ENCODE data around the gene C16orf96. TPM values are rescaled to one million over a fixed set of nuclear protein-coding genes. Genes with fewer than 3 reads are reported as not detected.

Gene C16orf96
- total RNA-seq, 2 experiments from 2014 or later: 0.13 TPM

DNA sequence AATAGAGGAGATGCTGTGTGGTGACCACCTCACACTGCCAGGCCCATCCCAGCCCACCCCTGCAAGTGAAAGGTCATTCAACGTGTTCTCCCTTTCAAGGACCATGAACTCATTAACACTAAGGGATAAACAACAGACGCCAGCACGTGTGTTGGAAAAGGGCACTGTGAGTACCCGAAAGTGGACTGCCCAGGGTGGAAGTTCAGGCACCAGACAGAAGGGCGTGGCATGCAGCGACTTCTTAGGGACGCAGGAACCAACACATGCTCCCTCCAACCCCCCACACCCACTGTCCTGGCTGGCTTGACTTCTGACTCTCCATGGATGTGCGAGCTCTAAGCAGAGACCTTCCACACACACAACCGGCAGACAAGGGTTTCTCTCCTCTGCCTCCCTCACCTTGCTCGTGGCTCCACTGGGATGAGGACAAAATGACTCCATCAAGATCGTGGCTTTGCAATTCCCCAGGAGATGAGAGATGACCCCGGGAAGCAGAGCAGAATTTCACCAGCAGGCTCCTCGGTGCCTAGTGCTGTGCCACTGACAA, 47.6 kb downstream of the C16orf96 start:
- CTCF ChIA-PET: interaction anchor here (1.5 kb wide), 1 partner anchor 18 kb away, joined by 4 read pairs; no protein-coding TSS in a partner anchor
- no peak overlapping the region for H3K27ac Mint-ChIP-seq
- H3K9me3 Mint-ChIP-seq (ENCODE audit: insufficient read depth): no peaks in the 10 kb centered on the region
- no peak overlapping the region for H3K4me3 Mint-ChIP-seq
- H3K36me3 Mint-ChIP-seq (ENCODE audit: low read depth): no peaks in the 10 kb centered on the region
- no peak for DNase-seq
- no peak for ATAC-seq
- POLR2A ChIA-PET: no interaction called here
- peaks cover 3% of the 10 kb centered on the region for H3K27me3 Mint-ChIP-seq (ENCODE audit: low read depth)
- H3K4me1 Mint-ChIP-seq (ENCODE audit: low read depth): no peaks in the 10 kb centered on the region

DNA sequence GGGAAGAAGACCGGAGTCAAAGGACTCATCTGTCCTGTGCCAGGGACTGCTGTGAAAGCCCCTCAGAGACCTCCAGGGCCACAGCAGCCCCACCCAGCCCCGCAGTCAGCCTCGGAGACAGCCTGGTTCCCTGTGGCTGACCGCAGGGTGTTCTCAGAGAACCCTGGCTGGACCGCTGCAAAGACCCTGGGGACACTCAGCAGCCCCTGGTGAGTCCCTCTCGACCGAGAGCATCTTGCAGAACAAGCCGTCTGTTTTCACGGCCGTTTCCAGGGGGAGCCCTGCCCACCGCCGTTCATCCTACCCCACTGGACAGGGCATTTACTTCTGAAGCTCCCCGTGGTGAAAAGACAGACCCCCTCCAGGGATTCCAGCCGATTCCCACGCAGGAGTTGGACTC, 48.3 kb downstream of the C16orf96 start:
- DNase-seq (no peak), ATAC-seq (no peak)
- Mint-ChIP-seq H3K4me1 (ENCODE audit: low read depth) (no peaks in the 10 kb centered on the region), H3K27ac (no peak overlapping the region), H3K9me3 (ENCODE audit: insufficient read depth) (no peaks in the 10 kb centered on the region), H3K4me3 (no peak overlapping the region), H3K36me3 (ENCODE audit: low read depth) (no peaks in the 10 kb centered on the region), H3K27me3 (ENCODE audit: low read depth) (peaks cover 3% of the 10 kb centered on the region)
- ChIA-PET CTCF (no interaction called here), POLR2A (no interaction called here)

DNA sequence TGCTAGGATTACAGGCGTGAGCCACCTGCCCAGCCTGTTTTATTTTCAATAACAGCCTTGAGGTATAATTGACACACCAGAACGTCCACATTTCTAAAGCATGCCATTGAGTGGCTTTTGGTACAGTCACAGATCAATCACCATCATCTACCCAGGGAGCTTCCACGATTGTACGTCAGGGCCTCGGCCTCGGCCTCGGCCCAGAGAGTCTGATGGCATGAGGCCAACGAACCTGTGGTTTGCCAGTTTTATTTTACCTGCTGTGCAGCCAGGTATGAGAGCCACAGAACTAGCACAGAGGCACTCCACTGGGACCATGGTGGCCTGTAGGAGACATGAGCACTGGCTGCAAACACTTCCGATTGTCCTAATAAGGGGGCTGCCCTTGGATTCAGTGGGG, 50.2 kb downstream of the C16orf96 start:
- Mint-ChIP-seq H3K27me3 (ENCODE audit: low read depth) (peaks cover 3% of the 10 kb centered on the region), H3K36me3 (ENCODE audit: low read depth) (no peaks in the 10 kb centered on the region), H3K27ac (no peak overlapping the region), H3K4me1 (ENCODE audit: low read depth) (no peaks in the 10 kb centered on the region), H3K9me3 (ENCODE audit: insufficient read depth) (no peaks in the 10 kb centered on the region), H3K4me3 (no peak overlapping the region)
- ChIA-PET POLR2A (no interaction called here), CTCF (no interaction called here)
- DNase-seq (no peak), ATAC-seq (no peak)

DNA sequence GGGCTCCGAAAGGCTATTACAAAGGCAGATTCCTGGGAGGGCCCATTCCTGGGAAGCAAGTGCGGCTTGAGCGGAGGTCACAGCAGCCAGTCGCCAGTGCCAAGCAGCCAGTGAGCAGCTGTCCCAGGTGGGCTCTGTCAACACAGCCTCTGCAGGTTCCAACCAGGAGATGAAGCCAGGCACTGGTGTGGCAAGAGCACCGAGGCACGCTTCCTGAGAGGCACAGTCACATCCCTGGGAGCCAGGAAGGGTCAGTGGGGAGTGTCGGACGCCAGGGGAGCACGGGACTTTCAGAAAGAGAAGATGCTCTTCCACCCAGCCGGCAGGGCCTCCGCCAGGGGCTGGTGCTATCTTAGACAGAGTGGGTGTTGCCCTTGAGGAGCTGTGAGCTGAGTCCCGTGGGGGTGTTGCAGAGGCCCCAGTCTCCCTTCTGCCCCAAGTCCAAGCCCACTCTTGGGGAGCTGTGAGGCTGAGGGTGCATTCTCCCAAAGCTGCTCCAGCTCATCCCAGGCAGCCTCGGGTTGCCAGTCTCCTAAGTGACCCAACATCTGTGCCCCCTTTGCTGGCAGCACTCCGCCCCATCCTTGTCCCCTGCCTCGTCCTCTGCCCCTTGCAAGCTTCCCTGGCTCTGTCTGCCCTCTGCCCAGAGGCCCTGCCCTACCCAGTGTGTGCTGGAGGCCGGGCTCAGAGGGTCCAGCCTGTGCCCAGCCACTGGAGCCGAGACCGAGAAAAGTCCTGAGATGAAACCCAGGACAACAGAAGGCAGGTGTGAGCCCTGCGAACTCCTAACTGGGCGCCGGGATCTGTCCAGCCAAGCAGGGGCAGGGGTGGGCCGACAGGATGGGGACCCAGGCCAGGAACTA, 51.9 kb downstream of the C16orf96 start:
- CTCF ChIA-PET: no interaction called here

DNA sequence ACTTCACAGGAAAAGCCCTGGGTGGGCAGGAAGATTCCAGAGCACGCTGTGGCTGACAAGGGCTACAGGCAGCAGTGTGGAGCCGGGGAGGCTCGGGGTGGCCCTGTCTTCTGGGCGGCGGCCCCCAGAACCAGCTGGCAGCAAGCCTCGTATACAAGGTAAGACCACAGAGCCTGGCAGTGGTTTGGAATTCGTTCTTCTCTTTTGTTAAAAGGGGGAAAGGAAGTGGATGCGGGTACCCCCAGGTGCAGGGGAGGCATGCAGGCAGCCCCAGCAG, 52.5 kb downstream of the C16orf96 start:
- H3K27ac Mint-ChIP-seq: no peak overlapping the region
- no peak for ATAC-seq
- DNase-seq: no peak
- ChIA-PET CTCF (no interaction called here), POLR2A (no interaction called here)
- H3K4me1 Mint-ChIP-seq (ENCODE audit: low read depth): peaks cover 6% of the 10 kb centered on the region
- no peaks in the 10 kb centered on the region for H3K9me3 Mint-ChIP-seq (ENCODE audit: insufficient read depth)
- no peaks in the 10 kb centered on the region for H3K27me3 Mint-ChIP-seq (ENCODE audit: low read depth)
- H3K4me3 Mint-ChIP-seq: no peak overlapping the region
- no peaks in the 10 kb centered on the region for H3K36me3 Mint-ChIP-seq (ENCODE audit: low read depth)

More for the DNA sequence above, 51.9 kb downstream of the C16orf96 start:
- H3K4me1 Mint-ChIP-seq (ENCODE audit: low read depth): peaks cover 3% of the 10 kb centered on the region
- H3K4me3 Mint-ChIP-seq: no peak overlapping the region
- H3K27ac Mint-ChIP-seq: no peak overlapping the region
- ATAC-seq: no peak
- H3K9me3 Mint-ChIP-seq (ENCODE audit: insufficient read depth): no peaks in the 10 kb centered on the region
- no peak for DNase-seq
- H3K36me3 Mint-ChIP-seq (ENCODE audit: low read depth): no peaks in the 10 kb centered on the region
- POLR2A ChIA-PET: interaction anchor here (0.6 to 0.7 kb wide), 2 partner anchors 132 to 194 kb away, joined by 3 read pairs; partner anchors contain the start of gene ROGDI
- no peaks in the 10 kb centered on the region for H3K27me3 Mint-ChIP-seq (ENCODE audit: low read depth)

DNA sequence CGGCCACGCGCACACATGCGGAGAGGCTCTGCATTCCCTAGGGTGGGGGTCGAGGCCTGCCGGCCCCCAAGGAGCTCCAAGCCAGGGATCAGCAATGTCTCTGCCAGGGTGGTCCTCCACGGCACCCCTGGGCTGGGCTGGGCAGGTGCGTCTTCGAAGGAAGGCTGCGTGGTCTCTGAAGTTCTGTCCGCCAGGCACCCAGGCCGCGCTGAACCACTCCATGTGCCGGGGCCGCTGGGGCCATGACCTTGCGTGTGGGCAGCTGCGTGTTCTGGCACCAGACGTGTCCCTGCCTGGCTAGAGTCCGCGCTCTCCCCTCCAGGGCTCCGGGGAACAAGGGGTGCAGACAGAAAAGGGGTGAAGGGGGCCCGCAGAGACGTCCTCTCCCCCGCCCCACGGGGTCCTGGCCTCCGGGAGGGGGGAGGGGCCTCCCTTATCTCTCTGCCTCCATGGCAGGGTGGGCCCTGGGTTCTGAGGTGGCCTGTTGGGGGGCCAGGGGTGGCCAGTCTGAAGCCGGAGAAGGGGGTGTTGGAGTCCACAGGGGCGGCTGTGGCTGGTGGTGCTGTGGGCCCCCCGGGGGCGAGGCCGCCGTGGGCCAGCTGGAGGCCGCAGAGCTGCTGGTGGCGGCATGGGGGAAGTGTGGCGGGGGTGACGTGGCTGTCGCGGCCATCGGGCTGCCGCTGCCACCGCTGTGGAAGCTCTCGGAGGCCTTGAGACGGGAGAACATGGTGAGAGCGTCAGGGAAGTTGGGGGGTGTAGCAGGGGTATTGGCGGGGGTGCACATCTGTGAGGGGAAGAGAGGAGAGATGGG, 53.3 kb downstream of the C16orf96 start:
- no peaks in the 10 kb centered on the region for H3K9me3 Mint-ChIP-seq (ENCODE audit: insufficient read depth)
- H3K27me3 Mint-ChIP-seq (ENCODE audit: low read depth): no peaks in the 10 kb centered on the region
- H3K36me3 Mint-ChIP-seq (ENCODE audit: low read depth): no peaks in the 10 kb centered on the region
- POLR2A ChIA-PET: no interaction called here
- no peak overlapping the region for H3K27ac Mint-ChIP-seq
- CTCF ChIA-PET: no interaction called here
- ATAC-seq (no peak), DNase-seq (no peak)
- no peak overlapping the region for H3K4me3 Mint-ChIP-seq
- peaks cover 6% of the 10 kb centered on the region for H3K4me1 Mint-ChIP-seq (ENCODE audit: low read depth)

DNA sequence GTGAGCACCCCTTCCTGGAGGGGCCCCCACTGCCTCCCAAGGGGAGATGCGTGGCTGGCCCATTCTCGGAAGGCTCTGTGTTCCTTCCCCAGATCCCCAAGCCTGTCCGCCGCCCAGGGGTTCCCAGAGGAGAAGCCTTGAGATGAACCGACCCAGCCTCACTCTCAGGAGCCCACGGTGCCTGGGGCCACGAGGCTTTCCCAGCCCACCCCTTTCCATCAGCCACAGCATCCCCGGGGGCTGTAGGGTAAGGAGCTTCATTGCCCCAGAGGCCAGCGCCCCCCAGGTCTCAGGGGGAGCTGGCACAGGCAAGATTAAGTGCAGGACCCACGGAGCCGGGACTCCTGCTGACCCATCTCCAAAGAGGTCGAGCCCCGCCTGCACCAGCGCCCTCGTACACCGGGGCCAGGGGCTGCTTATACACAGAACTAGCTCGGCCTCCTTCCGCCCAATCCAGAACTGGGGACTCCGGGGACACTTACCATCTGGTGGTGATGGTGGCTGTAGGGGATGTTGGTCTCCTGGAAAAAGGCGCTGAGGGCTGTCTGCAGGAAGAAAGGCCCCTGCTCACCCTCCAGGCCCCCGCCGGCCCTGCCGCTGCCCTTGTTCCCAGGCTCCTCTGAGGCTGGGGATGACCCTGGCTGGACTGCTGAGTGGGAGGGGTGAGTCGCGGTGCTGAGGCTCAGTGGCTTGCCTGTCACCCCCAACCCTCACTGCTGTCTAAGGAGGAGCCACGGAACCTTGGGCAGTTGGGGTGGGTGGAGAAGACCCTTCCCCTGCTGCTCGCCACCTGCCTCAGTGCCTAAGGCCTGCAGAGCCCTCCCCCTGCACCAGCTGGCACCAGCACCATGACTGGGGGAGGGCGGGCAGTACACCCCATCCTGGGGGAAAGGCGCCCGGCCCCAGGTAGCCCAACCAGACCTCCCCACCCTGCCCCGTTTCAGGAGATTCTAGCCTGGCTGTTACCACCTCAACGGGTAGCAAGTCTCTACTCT, 54.2 kb downstream of the C16orf96 start:
- DNase-seq: no peak
- no peak overlapping the region for H3K27ac Mint-ChIP-seq
- H3K4me1 Mint-ChIP-seq (ENCODE audit: low read depth): peaks cover 12% of the 10 kb centered on the region
- ChIA-PET CTCF (no interaction called here), POLR2A (no interaction called here)
- ATAC-seq: no peak
- H3K36me3 Mint-ChIP-seq (ENCODE audit: low read depth): no peaks in the 10 kb centered on the region
- H3K27me3 Mint-ChIP-seq (ENCODE audit: low read depth): no peaks in the 10 kb centered on the region
- H3K9me3 Mint-ChIP-seq (ENCODE audit: insufficient read depth): no peaks in the 10 kb centered on the region
- H3K4me3 Mint-ChIP-seq: no peak overlapping the region

DNA sequence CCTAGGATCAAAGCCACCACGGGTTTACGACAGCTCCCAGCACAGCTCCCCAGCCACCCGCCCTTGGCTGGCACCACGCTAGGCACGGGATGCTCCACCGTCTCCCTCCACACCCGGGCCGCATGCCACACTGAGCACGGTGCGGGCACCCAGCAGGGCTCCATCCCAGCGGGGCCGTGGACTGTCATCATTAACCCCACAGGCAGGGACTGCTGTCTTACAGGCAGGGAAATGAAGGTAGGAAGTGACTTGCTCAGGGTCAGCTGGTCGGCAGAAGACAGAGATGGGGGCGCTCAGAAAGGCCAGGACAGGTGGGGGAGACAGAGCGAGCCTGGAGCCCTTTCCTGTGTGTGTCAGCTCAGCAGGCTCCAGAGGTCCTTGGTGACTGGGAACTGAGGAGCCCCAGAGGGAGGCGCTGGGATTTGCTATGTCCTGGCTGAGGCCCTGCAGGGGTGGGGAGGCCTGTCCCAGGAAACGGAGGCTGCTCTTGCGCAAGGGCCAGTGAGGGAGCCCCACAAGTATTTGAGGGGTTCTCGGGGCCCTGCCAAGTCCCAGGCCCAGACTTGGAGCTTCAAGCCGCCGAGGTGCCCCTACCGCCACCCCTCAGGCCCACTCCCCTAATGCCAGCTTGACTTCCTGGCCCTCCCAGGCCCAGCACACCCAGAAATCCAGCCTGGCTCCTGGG, 55.3 kb downstream of the C16orf96 start:
- ATAC-seq (no peak), DNase-seq (no peak)
- Mint-ChIP-seq H3K4me3 (no peak overlapping the region), H3K27ac (no peak overlapping the region), H3K27me3 (ENCODE audit: low read depth) (no peaks in the 10 kb centered on the region), H3K4me1 (ENCODE audit: low read depth) (peaks cover 22% of the 10 kb centered on the region), H3K36me3 (ENCODE audit: low read depth) (no peaks in the 10 kb centered on the region), H3K9me3 (ENCODE audit: insufficient read depth) (no peaks in the 10 kb centered on the region)
- ChIA-PET CTCF (interaction anchor here (1.1 kb wide), 1 partner anchor 323 kb away, joined by 4 read pairs; no protein-coding TSS in a partner anchor), POLR2A (no interaction called here)

DNA sequence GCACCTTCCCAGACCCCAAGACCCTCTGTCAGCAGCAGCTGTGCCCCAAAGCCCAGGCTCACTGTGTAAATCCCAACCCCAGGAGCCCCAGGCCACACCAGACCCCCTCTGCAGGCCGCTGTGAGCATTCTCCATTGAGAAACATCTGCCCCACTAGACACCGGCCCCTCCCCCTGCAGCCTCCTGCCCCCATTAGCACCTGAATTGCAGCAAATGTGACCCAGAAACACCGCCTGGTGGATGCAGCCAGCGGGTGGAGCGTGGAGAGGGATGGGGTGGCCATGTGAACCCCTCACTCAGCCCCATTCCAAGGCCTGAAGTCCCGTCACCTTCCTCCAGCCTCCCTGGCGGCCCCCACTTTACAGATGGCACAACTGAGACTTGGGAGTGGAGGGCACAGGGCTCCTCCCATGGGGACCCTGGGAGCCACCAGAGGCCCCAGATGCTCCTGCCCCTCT, 56.4 kb downstream of the C16orf96 start:
- POLR2A ChIA-PET: no interaction called here
- Mint-ChIP-seq H3K4me3 (no peak overlapping the region), H3K9me3 (ENCODE audit: insufficient read depth) (no peaks in the 10 kb centered on the region)

DNA sequence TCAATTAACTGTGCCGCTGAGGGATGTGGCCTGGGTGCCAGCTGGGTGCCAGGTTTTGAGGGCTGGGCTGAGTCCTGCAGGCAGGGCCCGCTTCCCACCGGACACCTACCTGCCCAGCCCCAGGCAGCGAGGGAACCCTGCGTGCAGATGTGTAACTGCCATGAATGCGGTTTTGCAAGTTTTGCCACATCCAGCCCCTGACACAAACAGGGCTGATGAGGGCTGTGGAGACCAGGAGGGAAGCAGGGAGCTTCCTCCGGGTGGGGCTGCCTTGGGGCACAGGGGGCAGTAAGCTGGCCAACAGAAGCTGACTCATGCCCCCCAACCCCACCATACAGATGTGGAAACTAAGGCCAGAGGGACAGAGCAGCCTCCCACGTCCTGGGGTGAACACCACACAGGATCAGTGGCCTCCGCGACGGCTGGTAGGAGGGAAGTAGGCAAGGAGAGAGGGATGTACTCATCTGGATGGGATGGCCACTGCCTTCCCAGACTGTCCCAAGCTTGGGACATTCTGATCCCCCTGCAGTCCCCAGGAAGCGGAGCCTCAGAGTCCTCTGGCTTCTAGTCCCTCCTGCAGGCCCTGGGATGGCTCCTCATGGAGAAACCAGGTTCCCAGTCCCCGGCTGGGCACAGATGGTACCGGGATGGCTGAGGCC, 57.0 kb downstream of the C16orf96 start:
- ChIA-PET CTCF (interaction anchor here (0.6 to 1.3 kb wide), 3 partner anchors 11 to 37 kb away, joined by 3 to 4 read pairs (median 4); no protein-coding TSS in a partner anchor), POLR2A (no interaction called here)
- H3K27ac Mint-ChIP-seq: no peak overlapping the region
- no peaks in the 10 kb centered on the region for H3K27me3 Mint-ChIP-seq (ENCODE audit: low read depth)
- H3K9me3 Mint-ChIP-seq (ENCODE audit: insufficient read depth): no peaks in the 10 kb centered on the region
- peak overlapping the region; percentile 73 for H3K4me3 Mint-ChIP-seq
- DNase-seq: no peak
- no peaks in the 10 kb centered on the region for H3K36me3 Mint-ChIP-seq (ENCODE audit: low read depth)
- peaks cover 34% of the 10 kb centered on the region for H3K4me1 Mint-ChIP-seq (ENCODE audit: low read depth)
- ATAC-seq: no peak

More for the DNA sequence above, 56.4 kb downstream of the C16orf96 start:
- CTCF ChIA-PET: no interaction called here
- no peak overlapping the region for H3K27ac Mint-ChIP-seq
- ATAC-seq: no peak
- no peaks in the 10 kb centered on the region for H3K36me3 Mint-ChIP-seq (ENCODE audit: low read depth)
- H3K27me3 Mint-ChIP-seq (ENCODE audit: low read depth): no peaks in the 10 kb centered on the region
- no peak for DNase-seq
- peaks cover 28% of the 10 kb centered on the region for H3K4me1 Mint-ChIP-seq (ENCODE audit: low read depth)
